Hematopoietic multipotent progenitor cell treated with erythropoietin and hydrocortisone succinate and interleukin-3 and kit ligand, for 6 days (in vitro differentiated cells): ENCODE measurements around the gene WRNIP1.

Experiments
- DNase-seq: peaks from one replicate; pipeline ENCODE4 v3.0.0-alpha.2; 2015

Gene WRNIP1

DNA sequence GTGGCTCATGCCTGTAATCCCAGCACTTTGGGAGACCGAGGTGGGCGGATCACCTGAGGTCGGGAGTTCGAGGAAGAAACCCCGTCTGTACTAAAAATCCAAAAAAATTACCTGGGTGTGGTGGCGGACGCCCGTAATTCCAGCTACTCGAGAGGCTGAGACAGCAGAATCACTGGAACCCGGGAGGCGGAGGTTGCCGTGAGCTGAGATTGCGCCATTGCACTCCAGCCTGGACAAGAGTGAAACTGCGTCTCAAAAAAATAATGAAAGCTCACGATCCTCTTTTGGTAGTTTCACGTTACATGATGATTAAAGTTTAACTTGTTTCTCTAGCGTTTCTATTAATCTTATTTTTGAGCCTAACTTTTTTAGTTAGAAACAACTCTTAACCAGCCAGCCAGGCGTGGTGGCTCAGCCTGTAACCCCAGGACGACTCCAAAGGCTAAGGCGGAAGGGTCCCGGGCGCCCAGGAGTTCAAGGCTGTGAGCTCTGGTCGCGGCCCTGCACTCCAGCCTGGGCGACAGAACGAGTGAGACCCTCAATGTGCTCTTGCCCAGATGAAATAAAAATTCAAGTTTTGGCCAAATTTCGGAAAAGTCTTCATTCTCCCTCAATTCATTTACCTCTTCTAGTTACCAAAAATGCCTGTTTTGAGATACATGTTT lies 1.2 kb upstream of the WRNIP1 start:
- DNase-seq, result no peak

DNA sequence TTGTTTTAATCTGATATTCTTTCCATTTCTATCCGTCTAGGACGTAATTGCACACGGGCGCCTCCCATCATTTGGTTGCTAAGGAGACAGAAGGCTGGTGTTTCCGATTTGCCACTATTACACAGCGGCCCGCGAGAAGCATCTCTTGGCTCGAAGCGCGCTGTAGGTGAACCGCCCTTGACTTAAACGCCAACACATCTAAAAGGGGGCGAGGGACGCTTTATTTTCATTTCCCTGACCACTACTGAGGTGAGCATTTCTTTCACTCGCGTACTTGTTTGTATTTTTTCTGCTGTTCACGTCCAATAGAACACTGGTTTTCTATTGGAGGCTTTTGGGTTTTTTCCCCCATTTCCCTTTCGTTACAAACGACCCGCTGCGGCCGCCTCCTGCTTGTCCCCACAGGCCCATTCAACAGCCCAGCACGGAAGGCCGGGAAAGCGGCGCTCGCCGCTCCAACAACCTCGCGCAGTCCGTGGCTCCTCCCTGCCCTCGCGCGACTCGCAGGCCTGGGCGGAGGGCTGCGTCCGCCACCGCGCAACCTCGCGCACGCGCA lies 505 bp upstream of the WRNIP1 start:
- DNase-seq, result peak; percentile 92

DNA sequence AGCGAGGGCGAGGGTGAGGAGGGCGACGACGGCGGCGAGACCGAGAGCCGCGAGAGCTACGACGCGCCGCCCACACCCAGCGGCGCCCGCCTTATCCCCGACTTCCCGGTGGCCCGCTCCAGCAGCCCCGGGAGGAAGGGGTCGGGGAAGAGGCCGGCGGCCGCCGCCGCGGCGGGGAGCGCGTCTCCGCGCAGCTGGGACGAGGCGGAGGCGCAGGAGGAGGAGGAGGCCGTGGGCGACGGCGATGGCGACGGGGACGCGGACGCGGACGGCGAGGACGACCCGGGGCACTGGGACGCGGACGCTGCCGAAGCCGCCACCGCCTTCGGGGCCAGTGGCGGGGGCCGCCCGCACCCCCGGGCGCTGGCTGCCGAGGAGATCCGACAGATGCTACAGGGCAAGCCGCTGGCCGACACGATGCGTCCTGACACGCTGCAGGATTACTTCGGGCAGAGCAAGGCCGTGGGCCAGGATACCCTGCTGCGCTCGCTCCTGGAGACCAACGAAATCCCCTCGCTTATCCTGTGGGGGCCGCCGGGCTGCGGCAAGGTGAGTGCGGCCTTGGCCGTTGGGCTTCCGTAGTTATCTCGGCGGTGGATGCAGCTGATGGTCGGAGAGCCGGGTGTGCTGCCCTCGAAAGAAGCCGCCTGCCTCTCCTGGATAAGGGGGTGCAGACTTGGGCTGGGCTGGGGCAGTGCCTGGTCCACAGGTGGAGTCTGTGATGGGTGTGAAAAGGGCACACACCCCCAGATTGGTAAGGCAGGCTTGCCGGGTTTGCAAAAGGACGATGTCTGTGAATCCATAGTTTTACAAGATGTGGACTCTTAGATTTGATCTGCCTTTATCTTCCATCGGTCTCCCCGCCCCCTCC lies 938 bp downstream of the WRNIP1 start:
- peak; percentile 74 for DNase-seq

DNA sequence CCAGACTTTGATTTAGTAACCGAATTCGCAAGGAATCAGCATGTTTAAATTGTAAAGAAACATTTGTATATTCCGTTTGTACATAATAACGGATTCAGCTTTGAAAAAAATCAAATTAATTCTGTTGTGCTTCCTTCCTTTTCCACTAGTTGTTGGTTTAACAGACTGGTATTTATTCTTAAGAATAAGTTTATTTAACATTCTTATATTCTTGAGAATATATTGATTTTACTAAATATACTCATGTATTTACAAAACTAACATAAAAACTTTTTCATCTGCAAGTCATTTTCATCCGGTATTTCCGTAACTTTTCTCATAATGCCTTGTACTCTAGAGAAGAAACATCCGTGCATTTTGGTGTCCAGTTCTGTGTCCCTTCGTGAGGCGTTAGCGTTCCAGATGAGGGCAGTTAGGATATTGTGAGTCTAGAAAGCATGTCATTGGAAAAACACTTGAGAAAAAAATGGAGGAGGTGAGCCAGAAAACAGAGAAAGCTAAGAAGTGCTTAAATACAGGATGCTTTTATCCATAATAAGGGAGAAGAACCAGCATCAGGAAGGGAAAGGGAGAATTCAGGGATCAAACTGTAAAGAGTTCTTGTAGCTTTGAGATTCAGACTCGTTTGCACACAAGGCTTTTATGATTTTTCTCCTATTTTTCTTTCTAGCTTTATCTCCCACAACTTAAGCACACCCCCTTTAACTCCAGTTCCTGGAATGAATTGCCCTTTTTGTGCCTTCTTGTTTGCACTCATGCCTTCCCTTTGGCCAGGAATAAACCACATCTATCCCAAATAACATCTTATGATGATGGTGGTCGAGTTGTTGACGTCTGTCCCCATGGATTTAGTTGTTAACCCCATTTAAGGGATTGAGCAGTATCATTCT lies 1.8 kb downstream of the WRNIP1 start:
- no peak for DNase-seq

DNA sequence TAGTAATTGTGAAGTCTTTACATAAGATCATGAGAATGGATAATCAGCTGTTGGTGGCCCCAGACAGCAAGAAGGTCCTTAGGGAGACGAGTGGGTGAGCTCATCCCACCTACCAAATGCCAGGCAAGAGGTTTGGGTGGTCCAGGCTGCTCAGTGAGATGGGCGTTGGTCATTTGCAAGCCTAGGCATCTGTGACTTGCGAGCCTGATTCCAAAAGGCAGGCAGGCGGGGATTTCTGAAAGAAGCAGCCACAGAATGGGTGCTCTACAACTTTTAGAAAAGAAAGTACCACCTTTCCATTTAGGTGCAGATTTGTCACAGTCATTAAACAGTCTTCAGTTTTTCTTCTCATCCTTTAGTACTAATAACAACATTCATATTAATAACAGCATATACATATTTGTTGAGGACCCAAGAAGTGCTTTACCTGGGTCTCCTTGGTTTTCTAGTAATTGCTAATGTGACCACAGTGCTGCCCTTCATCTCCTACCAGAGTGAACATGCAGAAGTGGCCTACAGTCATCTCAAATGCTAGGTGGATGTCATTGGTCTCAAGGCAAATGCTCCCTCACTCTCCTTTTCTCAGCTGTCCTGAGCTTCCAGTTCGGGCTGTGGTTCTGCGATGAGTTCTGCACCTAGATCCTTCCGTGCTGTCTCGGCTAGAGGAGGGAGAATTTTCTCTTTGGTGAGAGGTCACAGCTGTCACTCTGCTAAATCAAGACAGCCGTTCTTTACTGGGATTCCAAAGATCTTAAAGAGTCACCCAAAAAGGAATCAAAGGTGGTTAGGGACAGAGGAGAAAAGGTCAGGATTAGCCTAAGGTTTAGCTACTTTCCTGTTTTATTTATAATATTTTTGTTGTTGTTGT lies 2.7 kb downstream of the WRNIP1 start:
- no peak for DNase-seq

DNA sequence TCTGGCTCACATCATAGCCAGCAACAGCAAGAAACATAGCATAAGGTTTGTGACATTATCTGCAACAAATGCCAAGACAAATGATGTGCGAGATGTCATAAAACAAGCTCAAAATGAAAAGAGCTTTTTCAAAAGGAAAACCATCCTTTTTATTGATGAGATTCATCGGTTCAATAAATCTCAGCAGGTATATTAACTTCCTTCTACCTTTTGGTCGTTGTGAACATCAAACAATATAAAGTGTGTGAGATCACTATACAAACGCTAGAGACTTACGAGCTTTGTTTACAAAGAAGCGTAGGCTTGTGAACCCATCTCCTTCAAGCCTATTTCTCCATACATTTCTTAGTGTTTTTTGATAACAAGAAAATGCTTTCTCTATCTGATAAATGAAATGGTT lies 3.5 kb downstream of the WRNIP1 start:
- DNase-seq, result no peak

DNA sequence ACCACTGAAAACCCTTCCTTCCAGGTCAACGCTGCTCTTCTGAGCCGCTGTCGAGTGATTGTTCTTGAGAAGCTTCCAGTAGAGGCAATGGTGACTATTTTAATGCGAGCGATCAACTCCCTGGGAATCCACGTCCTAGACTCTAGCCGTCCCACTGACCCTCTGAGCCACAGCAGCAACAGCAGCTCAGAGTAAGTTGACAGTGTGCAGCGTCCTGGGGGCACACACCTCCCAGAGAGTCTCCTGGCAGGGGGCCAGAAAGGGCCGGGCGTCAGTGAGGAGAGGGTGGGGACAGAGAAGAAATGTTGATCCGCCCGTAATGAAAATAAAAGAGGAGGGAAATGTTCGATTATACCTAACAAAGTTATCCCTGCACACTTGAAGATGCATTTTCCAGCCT lies 5.0 kb downstream of the WRNIP1 start:
- DNase-seq, result peak; percentile 93

DNA sequence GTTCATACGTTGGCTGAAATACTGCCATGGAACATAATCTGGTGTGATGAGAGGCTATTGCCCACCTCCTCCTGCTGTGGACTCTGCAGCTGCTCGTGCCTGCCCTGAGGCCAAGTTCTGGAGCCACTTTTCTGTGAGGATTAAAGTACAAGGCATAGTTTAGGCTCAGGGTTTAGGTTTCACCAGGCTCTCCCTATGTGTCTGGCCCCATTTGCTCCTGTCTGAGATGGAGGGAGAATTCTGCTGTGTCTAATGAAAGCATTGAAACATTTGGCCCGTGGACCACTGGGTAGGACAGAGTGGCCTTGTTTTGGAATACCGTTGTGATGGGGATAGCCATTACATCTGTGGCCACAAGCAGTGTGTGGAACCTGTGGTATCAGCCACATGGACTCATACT lies 5.9 kb downstream of the WRNIP1 start:
- DNase-seq, result no peak

DNA sequence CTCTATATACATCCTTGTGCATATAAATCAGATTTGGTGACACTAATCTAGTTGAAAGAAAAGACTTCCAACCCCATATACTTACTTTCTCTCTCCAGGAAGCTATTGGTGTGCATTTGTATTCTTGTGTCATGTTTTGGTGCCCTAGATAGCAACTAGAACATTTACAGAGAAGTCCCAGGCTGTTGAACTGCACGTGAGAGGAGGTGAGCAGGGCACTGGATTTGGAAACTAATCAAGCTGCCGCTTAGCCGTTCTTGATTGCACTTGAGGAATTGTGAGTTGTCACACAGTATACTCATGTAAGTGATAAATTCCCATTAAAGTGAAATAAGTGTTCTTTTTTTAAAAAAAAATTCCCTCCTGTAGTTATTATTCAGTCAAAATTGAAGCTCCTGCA lies 7.6 kb downstream of the WRNIP1 start:
- DNase-seq, result no peak

DNA sequence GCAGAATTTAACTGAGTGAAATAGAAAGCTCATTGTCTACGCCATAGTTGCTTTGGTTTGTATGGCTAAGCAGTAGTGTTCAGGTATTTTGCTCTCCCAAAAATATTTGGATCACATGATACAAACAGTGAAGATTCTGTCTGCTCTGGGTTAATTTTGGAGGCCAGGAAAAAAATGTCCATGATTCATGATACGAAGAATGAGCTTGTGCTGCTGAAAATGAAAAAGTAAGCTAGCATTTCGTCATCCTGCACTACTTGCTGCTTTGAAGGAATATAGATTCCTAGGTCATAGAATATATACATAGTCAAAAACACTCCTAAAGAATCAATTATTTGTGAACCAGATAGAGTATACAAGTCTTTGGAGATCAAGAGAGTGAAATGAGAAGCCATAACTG lies 8.3 kb downstream of the WRNIP1 start:
- no peak for DNase-seq

DNA sequence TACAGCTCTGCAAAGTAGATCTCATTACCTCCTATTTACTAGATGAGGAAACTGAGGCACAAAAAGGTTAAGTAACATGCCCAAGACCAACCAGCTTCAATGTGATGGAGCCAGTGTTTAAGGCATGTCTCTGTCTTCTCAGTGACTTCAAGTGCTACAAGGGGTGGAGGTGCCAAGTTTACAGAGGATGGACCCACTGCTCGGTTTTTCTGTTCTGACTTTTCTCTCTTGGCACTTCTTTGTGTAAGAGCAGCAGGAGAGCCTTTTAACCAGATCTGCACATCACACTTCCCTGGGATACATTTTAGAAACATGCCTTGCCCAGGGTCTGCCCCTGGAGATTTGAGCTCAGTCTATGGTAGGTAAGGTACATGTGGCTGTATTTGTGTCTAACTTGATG lies 9.8 kb downstream of the WRNIP1 start:
- DNase-seq, result no peak

DNA sequence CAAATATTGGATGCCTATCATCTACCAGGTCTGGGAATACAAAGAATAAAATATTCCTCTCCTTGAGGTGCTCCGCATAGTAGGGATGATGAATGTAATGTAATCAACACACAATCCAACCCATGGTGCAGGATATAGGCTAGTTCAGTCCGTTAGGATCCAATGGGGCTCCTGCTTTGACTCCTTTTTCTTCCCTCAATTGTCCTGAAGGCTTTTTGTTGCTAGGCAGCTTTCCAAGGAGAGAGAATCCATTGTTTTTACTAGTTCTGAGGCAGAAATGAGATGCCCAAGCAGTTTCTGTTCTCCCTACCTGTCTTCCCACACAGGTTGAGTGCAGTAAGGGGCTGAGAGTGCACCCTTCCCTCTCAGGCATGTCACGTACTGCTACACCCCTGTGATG lies 12.1 kb downstream of the WRNIP1 start:
- no peak for DNase-seq

DNA sequence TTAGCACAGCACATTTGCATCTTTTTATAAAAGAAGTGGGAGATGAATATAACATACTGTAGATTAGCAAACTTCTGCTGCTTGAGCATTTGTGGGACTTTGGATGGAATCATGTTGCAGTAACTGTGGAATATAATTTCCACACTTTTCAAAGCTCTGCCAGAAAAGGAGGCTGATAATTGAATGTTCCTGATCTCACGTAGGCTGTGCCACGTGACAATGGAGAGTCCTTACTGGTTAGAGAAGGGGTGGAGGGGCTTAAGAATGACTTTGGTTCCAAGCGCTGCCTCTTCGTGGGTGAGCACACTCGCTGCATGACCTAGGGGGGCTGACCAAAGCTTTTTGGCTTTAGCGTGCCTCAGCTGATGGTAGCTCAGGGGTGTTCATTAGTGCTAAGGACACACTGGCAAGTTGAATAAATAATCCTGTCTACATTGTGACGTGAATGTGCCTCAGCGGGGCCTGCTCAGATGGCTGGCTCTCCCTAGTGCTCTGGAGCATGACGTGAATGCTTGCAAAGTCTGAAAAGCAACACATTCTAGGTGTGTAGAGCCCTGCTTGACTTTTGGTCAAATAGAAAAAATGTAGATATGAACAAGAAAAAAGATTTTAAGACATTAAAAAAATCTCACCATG lies 15.0 kb downstream of the WRNIP1 start:
- no peak for DNase-seq

DNA sequence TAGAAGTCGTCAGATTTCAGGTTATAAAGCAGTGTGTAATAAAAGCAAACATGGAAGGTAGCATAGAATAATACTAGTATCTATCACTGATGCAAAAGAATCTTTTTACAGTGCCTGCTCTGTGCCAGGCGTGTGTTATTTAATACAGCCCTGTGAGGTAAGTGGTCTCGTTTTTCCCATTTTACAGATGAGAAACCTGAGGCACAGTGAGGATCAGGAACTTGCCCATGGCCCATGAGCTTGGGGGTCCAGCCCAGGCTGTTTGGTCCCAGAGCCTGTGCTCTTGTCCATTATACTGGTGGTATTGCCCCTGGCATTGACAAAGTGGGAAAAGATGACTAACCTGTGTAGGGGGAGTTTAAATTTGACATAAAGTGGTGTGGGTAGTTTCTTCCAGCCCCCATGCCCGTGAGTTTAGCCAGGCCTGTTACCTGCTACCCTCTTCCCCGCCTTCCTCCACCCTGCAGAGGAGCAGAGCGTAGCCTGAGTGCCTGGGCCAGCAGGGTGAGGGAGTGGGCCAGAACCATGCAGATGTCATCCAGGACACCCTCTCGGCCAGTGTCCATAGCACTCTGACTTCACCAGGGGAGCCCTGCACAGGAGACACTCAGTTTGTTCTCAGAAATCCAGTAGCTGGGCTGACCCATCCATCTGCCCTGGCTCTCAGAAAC lies 16.6 kb downstream of the WRNIP1 start:
- DNase-seq, result no peak

DNA sequence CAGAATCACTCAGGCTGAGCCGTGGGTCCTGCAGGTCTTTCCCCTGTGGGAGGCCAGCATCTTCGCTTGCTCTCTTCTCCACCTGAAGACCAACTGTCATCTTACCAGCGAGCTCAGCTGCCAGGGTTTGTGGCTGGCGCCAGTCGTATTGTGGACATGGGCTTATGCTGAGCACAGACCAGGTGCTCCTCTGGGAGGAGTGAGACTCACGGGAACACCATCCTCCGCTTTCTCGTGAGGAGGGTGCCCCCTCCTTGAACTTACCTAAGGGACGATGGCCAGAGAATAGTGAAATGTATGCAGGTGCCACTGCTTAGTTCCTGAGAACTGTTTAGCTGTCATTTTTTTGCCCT lies 17.1 kb downstream of the WRNIP1 start:
- DNase-seq, result no peak

DNA sequence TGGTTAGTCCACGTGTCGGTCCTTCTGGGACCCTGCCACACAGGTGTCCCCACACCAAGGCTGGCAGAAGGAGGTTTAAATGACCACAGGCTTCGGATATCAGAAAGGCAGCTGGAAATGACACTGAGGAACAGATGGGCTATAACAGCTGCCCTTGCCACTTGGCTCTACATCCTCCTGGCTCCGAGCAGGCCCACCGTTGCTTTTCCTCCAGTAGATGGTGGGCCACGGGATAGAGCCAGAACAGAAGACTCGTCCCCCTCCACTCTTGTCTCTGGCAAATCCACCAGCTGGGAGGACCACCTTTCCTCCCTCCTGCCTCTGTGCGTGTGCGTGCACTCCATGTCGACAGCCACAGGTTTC lies 17.6 kb downstream of the WRNIP1 start:
- DNase-seq, result no peak

DNA sequence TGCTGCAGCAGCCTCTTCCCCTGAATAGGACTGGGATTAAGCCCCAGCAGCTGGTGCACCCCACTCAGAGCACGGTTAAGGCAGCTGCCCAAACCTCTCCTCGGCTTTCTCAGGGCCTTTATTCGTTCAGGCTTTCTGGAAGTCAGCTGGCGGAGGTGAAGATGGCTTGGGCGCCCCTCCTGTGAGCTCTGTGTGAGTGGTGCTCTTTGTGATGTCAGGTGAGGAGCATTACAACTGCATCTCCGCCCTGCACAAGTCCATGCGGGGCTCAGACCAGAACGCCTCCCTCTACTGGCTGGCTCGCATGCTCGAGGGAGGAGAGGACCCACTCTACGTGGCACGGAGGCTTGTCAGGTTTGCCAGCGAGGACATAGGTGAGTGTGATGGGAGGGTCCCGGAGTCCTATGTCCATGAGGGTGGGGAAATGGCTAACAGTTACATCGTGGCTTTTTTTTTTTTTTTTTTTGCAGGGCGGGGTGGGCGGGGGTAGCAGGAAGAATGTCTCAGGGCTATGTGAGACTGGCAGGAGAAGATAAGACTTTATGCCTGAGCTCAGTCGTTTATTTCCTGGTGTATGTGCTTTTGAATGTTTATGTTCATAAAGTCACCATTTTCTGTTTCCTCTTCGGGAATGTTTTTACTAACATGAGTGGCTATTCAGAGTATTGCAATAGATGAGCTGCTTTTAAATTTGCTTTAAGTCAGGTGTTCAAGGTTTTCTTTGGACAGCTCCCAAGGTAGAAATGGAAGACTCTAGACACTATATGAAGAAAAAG lies 18.2 kb downstream of the WRNIP1 start:
- peak; percentile 93 for DNase-seq

DNA sequence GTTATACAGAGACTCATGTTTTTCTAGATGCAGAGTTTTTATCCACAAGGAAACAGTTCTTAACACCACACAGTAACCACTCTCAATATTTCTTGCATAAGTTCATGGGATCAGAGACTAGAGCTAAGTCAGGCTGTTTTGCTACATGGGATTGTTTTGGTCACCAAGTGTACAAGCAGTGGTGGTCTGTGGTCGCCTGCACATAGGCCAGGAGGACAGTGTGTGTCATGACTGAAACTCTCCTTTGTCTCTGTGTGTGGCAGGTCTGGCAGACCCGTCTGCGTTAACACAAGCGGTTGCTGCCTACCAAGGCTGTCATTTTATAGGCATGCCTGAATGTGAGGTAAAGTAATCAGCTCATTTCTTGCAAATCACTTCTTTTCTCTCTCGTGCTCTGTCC lies 18.9 kb downstream of the WRNIP1 start:
- DNase-seq, result no peak

DNA sequence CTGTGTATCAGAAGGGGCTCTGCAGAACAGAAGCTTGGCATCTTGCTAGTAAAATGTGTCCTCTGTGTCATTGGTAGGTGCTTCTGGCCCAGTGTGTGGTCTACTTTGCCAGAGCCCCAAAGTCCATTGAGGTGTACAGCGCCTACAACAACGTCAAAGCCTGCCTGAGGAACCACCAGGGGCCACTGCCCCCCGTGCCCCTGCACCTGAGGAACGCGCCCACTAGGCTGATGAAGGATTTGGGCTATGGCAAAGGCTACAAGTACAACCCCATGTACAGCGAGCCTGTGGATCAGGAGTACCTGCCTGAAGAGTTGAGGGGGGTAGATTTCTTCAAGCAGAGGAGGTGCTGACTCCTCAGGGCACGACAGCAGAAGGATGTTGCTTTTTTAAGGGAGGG lies 19.7 kb downstream of the WRNIP1 start:
- no peak for DNase-seq

DNA sequence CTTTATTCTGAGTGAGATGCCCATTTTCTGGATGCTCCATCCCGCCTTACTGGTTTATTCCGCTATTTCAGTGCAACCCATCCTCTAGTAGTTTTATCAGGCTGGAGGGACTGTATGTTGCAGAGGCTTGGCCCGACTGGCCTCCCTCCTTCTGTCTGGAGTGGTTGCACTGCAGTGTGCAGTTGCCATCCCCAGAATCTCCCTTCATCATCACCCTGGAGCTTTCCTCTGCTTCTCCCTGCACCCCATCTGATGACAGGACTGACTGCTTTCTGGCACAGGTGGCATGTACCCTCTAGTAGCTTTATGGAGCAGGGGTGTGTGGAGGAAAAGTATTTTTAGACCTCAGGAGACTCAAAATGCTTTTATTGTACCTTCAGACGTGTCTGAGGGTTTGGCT lies 21.1 kb downstream of the WRNIP1 start:
- no peak for DNase-seq
